ENCODE results near the gene OGG1. TPM values are rescaled to one million over a fixed set of nuclear protein-coding genes. Genes with fewer than 3 reads are reported as not detected.

The OGG1 gene
- total and polyA plus RNA-seq, 4 experiments from 2014 or later: 29.2 to 46.9 (median 35.9) TPM

GRCh38 chr3:9732080-9732739 lies 17.5 kb upstream of the OGG1 start:
- peak overlapping the region; percentile 77 for H3K27ac ChIP-seq (ENCODE audit: low read depth, low read length)
- H3K4me1 ChIP-seq (ENCODE audit: insufficient read depth, low read length): peaks cover 61% of the 10 kb centered on the region
- H3K36me3 ChIP-seq (ENCODE audit: insufficient read depth, low read length): peaks cover 22% of the 10 kb centered on the region
- H3K4me3 ChIP-seq (ENCODE audit: low read length in 2 of 2): peak overlapping the region; percentile 27 to 96
- H3K9me3 ChIP-seq (ENCODE audit: control insufficient read depth in 1 of 2, low read length in 2 of 2): no peaks in the 10 kb centered on the region
- H3K27me3 ChIP-seq (ENCODE audit: insufficient read depth, low read length): no peaks in the 10 kb centered on the region
- H3K4me1 Mint-ChIP-seq: peaks cover 44 to 72% (median 59%) of the 10 kb centered on the region in 4 donors
- POLR2A ChIA-PET (ENCODE audit: partially characterized antibody): interaction anchor here (0.7 to 4.2 kb wide), 20 partner anchors 12 to 369 kb away, joined by 3 to 60 read pairs (median 5); partner anchors contain the start of genes ARPC4, CAMK1, CPNE9 and CRELD1
- peak overlapping the region; percentile 89 to 98 (median 93) for H3K4me3 Mint-ChIP-seq
- H3K27ac Mint-ChIP-seq: peak overlapping the region; percentile 90 to 95 (median 92)
- CTCF ChIA-PET (ENCODE audit: partially characterized antibody): interaction anchor here (0.5 to 4.8 kb wide), 8 partner anchors 14 to 228 kb away, joined by 3 to 17 read pairs (median 4); partner anchors contain the start of genes ARPC4, MTMR14 and OGG1
- peaks cover 0 to 2% (median 0%) of the 10 kb centered on the region in 8 donors for H3K9me3 Mint-ChIP-seq
- no peaks in the 10 kb centered on the region for H3K27me3 Mint-ChIP-seq
- DNase-seq: peak; percentile 22 to 59 (median 39)
- H3K36me3 Mint-ChIP-seq: peaks cover 20 to 50% of the 10 kb centered on the region in 2 donors
- intact Hi-C loops (cut with micrococcal nuclease): loop anchor here (5.0 kb wide), 2 partner anchors 410 to 590 kb away; partner anchors contain the start of genes SEC13 and VHL

GRCh38 chr3:9732740-9733115 lies 17.0 kb upstream of the OGG1 start:
- H3K4me1 ChIP-seq (ENCODE audit: insufficient read depth, low read length): peaks cover 56% of the 10 kb centered on the region
- Mint-ChIP-seq H3K27ac (peak overlapping the region; percentile 90 to 95 (median 92)), H3K36me3 (peaks cover 20 to 54% of the 10 kb centered on the region in 2 donors), H3K4me3 (peak overlapping the region; percentile 89 to 98 (median 93)), H3K27me3 (no peaks in the 10 kb centered on the region), H3K9me3 (peaks cover 0 to 2% (median 0%) of the 10 kb centered on the region in 8 donors), H3K4me1 (peaks cover 39 to 67% (median 53%) of the 10 kb centered on the region in 4 donors)
- H3K4me3 ChIP-seq (ENCODE audit: low read length in 2 of 2): peak overlapping the region; percentile 27 to 96
- H3K27ac ChIP-seq (ENCODE audit: low read depth, low read length): peak overlapping the region; percentile 77
- peak in 1 of 5 donors; percentile 42 for DNase-seq
- POLR2A ChIA-PET (ENCODE audit: partially characterized antibody): interaction anchor here (1.1 to 4.2 kb wide), 15 partner anchors 11 to 370 kb away, joined by 3 to 60 read pairs (median 6); partner anchors contain the start of genes ARPC4, CRELD1, JAGN1 and MTMR14
- H3K27me3 ChIP-seq (ENCODE audit: insufficient read depth, low read length): no peaks in the 10 kb centered on the region
- no peaks in the 10 kb centered on the region for H3K9me3 ChIP-seq (ENCODE audit: control insufficient read depth in 1 of 2, low read length in 2 of 2)
- peaks cover 27% of the 10 kb centered on the region for H3K36me3 ChIP-seq (ENCODE audit: insufficient read depth, low read length)
- intact Hi-C loops (cut with micrococcal nuclease): loop anchor here (5.0 kb wide), 2 partner anchors 410 to 590 kb away; partner anchors contain the start of genes SEC13 and VHL
- CTCF ChIA-PET (ENCODE audit: partially characterized antibody): interaction anchor here (0.5 to 4.8 kb wide), 8 partner anchors 10 to 229 kb away, joined by 3 to 17 read pairs (median 4); partner anchors contain the start of genes ARPC4, CRELD1 and OGG1

- no peak for DNase-seq
- no peak overlapping the region for H3K4me3 ChIP-seq (ENCODE audit: low read length in 2 of 2)
- ChIA-PET POLR2A (ENCODE audit: partially characterized antibody) (interaction anchor here (1.0 to 1.2 kb wide), 4 partner anchors 12 to 56 kb away, joined by 3 to 5 read pairs (median 4); partner anchors contain the start of genes ARPC4 and OGG1), CTCF (ENCODE audit: partially characterized antibody) (interaction anchor here (1.1 to 4.8 kb wide), 2 partner anchors 10 to 71 kb away, joined by 3 to 28 read pairs; no protein-coding TSS in a partner anchor)
- Mint-ChIP-seq H3K4me1 (peaks cover 32 to 47% (median 40%) of the 10 kb centered on the region in 4 donors), H3K4me3 (peak overlapping the region in 2 of 8 donors; percentile 7 to 15), H3K27ac (peak overlapping the region in 4 of 7 donors; percentile 46 to 71 (median 59)), H3K27me3 (no peaks in the 10 kb centered on the region), H3K9me3 (no peaks in the 10 kb centered on the region), H3K36me3 (peaks cover 35 to 85% of the 10 kb centered on the region in 2 donors)
- peaks cover 68% of the 10 kb centered on the region for H3K36me3 ChIP-seq (ENCODE audit: insufficient read depth, low read length)
- no peaks in the 10 kb centered on the region for H3K27me3 ChIP-seq (ENCODE audit: insufficient read depth, low read length)
- H3K4me1 ChIP-seq (ENCODE audit: insufficient read depth, low read length): peaks cover 43% of the 10 kb centered on the region
- H3K9me3 ChIP-seq (ENCODE audit: control insufficient read depth in 1 of 2, low read length in 2 of 2): no peaks in the 10 kb centered on the region
- H3K27ac ChIP-seq (ENCODE audit: low read depth, low read length): no peak overlapping the region
- intact Hi-C loops (cut with micrococcal nuclease): no loop called here
These were observed 12.9 kb upstream of the OGG1 start for GRCh38 chr3:9736831-9737230.

- ChIA-PET CTCF (ENCODE audit: partially characterized antibody) (interaction anchor here (1.2 to 4.8 kb wide), 2 partner anchors 10 to 12 kb away, joined by 5 to 28 read pairs; partner anchors contain the start of gene OGG1), POLR2A (ENCODE audit: partially characterized antibody) (interaction anchor here (1.0 to 2.0 kb wide), 2 partner anchors 8 to 11 kb away, joined by 3 to 7 read pairs; partner anchors contain the start of genes BRPF1 and OGG1)
- Histone ChIP-seq H3K9me3 (ENCODE audit: control insufficient read depth in 1 of 2, low read length in 2 of 2) (no peaks in the 10 kb centered on the region), H3K27ac (ENCODE audit: low read depth, low read length) (no peak overlapping the region), H3K36me3 (ENCODE audit: insufficient read depth, low read length) (peaks cover 85% of the 10 kb centered on the region), H3K27me3 (ENCODE audit: insufficient read depth, low read length) (no peaks in the 10 kb centered on the region), H3K4me3 (ENCODE audit: low read length in 2 of 2) (no peak overlapping the region), H3K4me1 (ENCODE audit: insufficient read depth, low read length) (peaks cover 23% of the 10 kb centered on the region)
- Mint-ChIP-seq H3K27ac (no peak overlapping the region), H3K4me3 (no peak overlapping the region), H3K4me1 (peaks cover 14 to 27% (median 20%) of the 10 kb centered on the region in 4 donors), H3K9me3 (no peaks in the 10 kb centered on the region), H3K36me3 (peaks cover 46 to 91% of the 10 kb centered on the region in 2 donors), H3K27me3 (no peaks in the 10 kb centered on the region)
- no peak for DNase-seq
- intact Hi-C loops (cut with micrococcal nuclease): no loop called here
These were observed 10.6 kb upstream of the OGG1 start for GRCh38 chr3:9739181-9739580.

GRCh38 chr3:9742560-9742959 lies 7.2 kb upstream of the OGG1 start:
- no peaks in the 10 kb centered on the region for H3K9me3 ChIP-seq (ENCODE audit: control insufficient read depth in 1 of 2, low read length in 2 of 2)
- H3K27me3 Mint-ChIP-seq: no peaks in the 10 kb centered on the region
- POLR2A ChIA-PET (ENCODE audit: partially characterized antibody): interaction anchor here (6.0 kb wide), 1 partner anchor 10 kb away, joined by 34 read pairs; the partner anchor contains the start of gene BRPF1
- no peak overlapping the region for H3K4me3 Mint-ChIP-seq
- no peaks in the 10 kb centered on the region for H3K27me3 ChIP-seq (ENCODE audit: insufficient read depth, low read length)
- no peaks in the 10 kb centered on the region for H3K4me1 ChIP-seq (ENCODE audit: insufficient read depth, low read length)
- H3K36me3 ChIP-seq (ENCODE audit: insufficient read depth, low read length): peaks cover 98% of the 10 kb centered on the region
- H3K4me3 ChIP-seq (ENCODE audit: low read length in 2 of 2): no peak overlapping the region
- no peak for DNase-seq
- no peak overlapping the region for H3K27ac Mint-ChIP-seq
- CTCF ChIA-PET (ENCODE audit: partially characterized antibody): interaction anchor here (1.3 kb wide), 1 partner anchor 9 kb away, joined by 3 read pairs; no protein-coding TSS in a partner anchor
- no peaks in the 10 kb centered on the region for H3K9me3 Mint-ChIP-seq
- H3K4me1 Mint-ChIP-seq: peaks cover 0 to 6% (median 2%) of the 10 kb centered on the region in 4 donors
- H3K27ac ChIP-seq (ENCODE audit: low read depth, low read length): no peak overlapping the region
- intact Hi-C loops (cut with micrococcal nuclease): no loop called here
- peaks cover 52 to 95% of the 10 kb centered on the region in 2 donors for H3K36me3 Mint-ChIP-seq

GRCh38 chr3:9743548-9743947 lies 6.2 kb upstream of the OGG1 start:
- H3K36me3 Mint-ChIP-seq: peaks cover 51 to 90% of the 10 kb centered on the region in 2 donors
- DNase-seq: no peak
- peaks cover 0 to 1% (median 0%) of the 10 kb centered on the region in 4 donors for H3K4me1 Mint-ChIP-seq
- Histone ChIP-seq H3K4me3 (ENCODE audit: low read length in 2 of 2) (no peak overlapping the region), H3K27me3 (ENCODE audit: insufficient read depth, low read length) (no peaks in the 10 kb centered on the region), H3K4me1 (ENCODE audit: insufficient read depth, low read length) (no peaks in the 10 kb centered on the region), H3K9me3 (ENCODE audit: control insufficient read depth in 1 of 2, low read length in 2 of 2) (no peaks in the 10 kb centered on the region), H3K36me3 (ENCODE audit: insufficient read depth, low read length) (peaks cover 88% of the 10 kb centered on the region), H3K27ac (ENCODE audit: low read depth, low read length) (no peak overlapping the region)
- H3K4me3 Mint-ChIP-seq: no peak overlapping the region
- CTCF ChIA-PET (ENCODE audit: partially characterized antibody): interaction anchor here (1.3 to 2.4 kb wide), 2 partner anchors 10 to 16 kb away, joined by 3 to 11 read pairs; no protein-coding TSS in a partner anchor
- H3K9me3 Mint-ChIP-seq: no peaks in the 10 kb centered on the region
- POLR2A ChIA-PET (ENCODE audit: partially characterized antibody): interaction anchor here (6.0 kb wide), 1 partner anchor 11 kb away, joined by 34 read pairs; the partner anchor contains the start of gene BRPF1
- no peaks in the 10 kb centered on the region for H3K27me3 Mint-ChIP-seq
- intact Hi-C loops (cut with micrococcal nuclease): no loop called here
- peak overlapping the region in 2 of 7 donors; percentile 7 to 40 for H3K27ac Mint-ChIP-seq
